Measurements from ENCODE around the gene PLRG1.

PLRG1 gene

GRCh38 chr4:154519214-154519613 lies 31.0 kb downstream of the PLRG1 start:
- TF ChIP-seq CTCF (IDR thresholded peaks at IDR 0.05; ENCODE audit: low read depth, low read length) = no peak

DNA sequence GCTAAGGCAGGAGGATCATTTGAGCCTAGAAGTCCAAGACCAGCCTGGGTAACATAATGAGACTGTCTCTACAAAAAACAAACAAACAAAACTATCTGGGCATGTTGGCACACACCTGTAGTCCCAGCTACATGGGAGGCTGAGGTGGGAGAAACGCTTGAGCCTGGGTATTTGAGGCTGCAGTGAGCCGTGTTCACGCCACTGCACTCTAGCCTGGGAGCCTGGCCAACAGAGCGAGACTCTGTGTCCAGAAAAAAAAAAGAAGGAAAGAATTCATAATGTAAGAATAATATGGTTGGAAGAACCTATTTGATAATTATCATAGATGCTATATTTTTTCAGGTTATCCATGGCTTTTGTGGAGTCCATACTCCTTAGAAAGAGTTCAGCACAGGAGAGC lies 32.6 kb downstream of the PLRG1 start:
- H3K4me3 ChIP-seq (ENCODE audit: low read depth, low read length) = no peak overlapping the region
- no peak for TF ChIP-seq CTCF (IDR thresholded peaks at IDR 0.05; ENCODE audit: low read depth, low read length)

More at GRCh38 chr4:154519214-154519613, 31.0 kb downstream of the PLRG1 start:
- H3K4me3 ChIP-seq (ENCODE audit: low read depth, low read length) = no peak overlapping the region

DNA sequence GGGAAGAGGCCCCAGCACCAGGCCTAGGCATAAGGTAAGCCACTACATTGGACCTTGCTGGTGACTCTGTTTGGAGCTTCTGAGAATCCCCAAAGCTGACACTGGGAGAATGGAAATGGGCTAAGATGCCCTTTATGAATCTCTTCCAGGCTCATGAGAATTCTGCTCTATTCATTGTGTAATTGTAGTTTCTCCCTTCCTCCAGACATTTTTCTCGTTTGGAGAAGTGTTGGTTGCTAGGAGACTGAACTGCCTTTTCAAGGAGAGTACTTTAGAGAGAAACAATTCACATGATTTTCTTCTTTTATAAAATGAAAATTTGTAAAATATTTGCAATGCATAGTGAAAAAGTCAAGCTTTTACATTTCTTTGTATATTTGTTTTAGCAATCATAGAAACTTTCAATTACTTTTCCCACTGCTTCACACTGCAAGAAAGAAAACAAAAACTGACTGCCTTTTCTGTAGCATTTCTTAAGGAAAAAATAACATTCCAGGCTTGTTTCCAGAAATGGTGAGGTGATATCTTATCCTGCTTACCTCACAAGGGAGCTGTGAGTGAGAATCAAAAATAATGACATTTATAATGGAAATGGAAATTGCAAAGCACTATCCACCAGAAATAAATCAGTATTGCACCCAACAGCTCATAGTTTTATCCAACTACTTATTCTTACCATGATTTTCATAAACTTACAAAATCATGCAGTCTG lies 33.7 kb downstream of the PLRG1 start:
- H3K4me3 ChIP-seq (ENCODE audit: low read depth, low read length) = no peak overlapping the region

DNA sequence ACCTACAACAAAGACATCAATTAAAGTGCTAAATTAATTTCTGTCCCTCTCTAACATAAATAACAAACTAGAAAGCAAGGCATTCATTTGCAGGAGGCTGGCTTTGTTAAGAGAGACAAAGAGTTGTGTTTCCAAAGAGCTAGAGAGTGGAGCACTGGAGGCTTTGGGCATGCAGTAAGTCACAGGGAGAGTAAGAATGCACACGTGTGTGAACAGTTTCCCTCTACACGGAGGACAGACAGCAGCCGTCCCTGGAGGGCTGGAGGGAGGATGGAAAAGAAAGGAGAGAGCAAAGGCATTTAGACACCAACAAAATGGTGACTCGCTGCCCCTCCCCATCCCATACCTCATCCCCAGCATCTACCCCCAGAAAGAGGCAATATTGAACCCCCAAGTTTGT lies 38.2 kb downstream of the PLRG1 start:
- no peak for TF ChIP-seq CTCF (IDR thresholded peaks at IDR 0.05; ENCODE audit: low read depth, low read length)
- H3K4me3 ChIP-seq (ENCODE audit: low read depth, low read length) = no peak overlapping the region

More for the DNA sequence above, 33.7 kb downstream of the PLRG1 start:
- no peak for TF ChIP-seq CTCF (IDR thresholded peaks at IDR 0.05; ENCODE audit: low read depth, low read length)

- no peak overlapping the region for H3K4me3 ChIP-seq (ENCODE audit: low read depth, low read length)
- TF ChIP-seq CTCF (IDR thresholded peaks at IDR 0.05; ENCODE audit: low read depth, low read length) = no peak
Observed at GRCh38 chr4:154511548-154511947, 38.7 kb downstream of the PLRG1 start.

GRCh38 chr4:154507156-154507555 lies 43.0 kb downstream of the PLRG1 start:
- H3K4me3 ChIP-seq (ENCODE audit: low read depth, low read length) = no peak overlapping the region
- TF ChIP-seq CTCF (IDR thresholded peaks at IDR 0.05; ENCODE audit: low read depth, low read length) = no peak

DNA sequence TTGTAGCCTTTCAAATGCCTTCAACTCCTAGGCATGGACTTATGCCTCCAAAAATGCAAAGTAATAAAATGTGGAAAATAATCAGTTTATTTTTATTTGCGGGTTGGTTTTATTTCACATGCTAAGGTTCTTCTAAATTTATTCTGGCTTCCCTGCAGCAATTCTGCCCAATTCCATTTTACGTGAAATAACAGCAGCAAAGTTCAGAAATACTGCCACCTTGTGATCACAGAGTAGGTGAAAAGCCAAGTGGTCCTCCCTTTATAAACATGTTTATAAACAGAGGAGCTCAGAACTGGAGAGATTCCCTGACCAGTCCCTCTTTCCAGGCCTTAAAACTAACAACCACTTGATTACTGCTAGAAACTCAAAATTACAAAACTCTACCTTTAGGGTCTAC lies 43.9 kb downstream of the PLRG1 start:
- no peak overlapping the region for H3K4me3 ChIP-seq (ENCODE audit: low read depth, low read length)
- TF ChIP-seq CTCF (IDR thresholded peaks at IDR 0.05; ENCODE audit: low read depth, low read length) = no peak
